HG02943 (cell line): Measurements from ENCODE around the gene TTC23L.
A peak's percentile ranks its signal among the peaks of the same experiment; 100 is the strongest.

ENCODE experiments used
- ATAC-seq: cut with Tn5 transposase; IDR thresholded peaks from one replicate; pipeline ENCODE4 v1.9.1; 2021; ENCODE audit warnings: mild to moderate bottlenecking, low read depth, moderate library complexity; ENCODE audit not compliant: unreplicated experiment

Gene TTC23L

GRCh38 chr5:34867660-34868059 is 28.7 kb downstream of the TTC23L start:
- no peak for ATAC-seq

- no peak for ATAC-seq
Observed at GRCh38 chr5:34868791-34869190, 29.8 kb downstream of the TTC23L start.

- ATAC-seq: no peak
Observed at GRCh38 chr5:34869256-34869655, 30.3 kb downstream of the TTC23L start.

- no peak for ATAC-seq
Observed at GRCh38 chr5:34870382-34870781, 31.4 kb downstream of the TTC23L start.

GRCh38 chr5:34876275-34876674 is 37.3 kb downstream of the TTC23L start:
- no peak for ATAC-seq

GRCh38 chr5:34881246-34881645 is 42.3 kb downstream of the TTC23L start:
- ATAC-seq: no peak

- ATAC-seq: no peak
Observed at GRCh38 chr5:34886392-34887119, 47.6 kb downstream of the TTC23L start.

GRCh38 chr5:34889394-34889793 is 50.4 kb downstream of the TTC23L start:
- ATAC-seq: no peak

GRCh38 chr5:34891981-34892380 is 53.0 kb downstream of the TTC23L start:
- ATAC-seq: no peak

GRCh38 chr5:34892414-34892813 is 53.5 kb downstream of the TTC23L start:
- ATAC-seq: no peak

GRCh38 chr5:34894716-34895115 is 55.8 kb downstream of the TTC23L start:
- ATAC-seq: no peak

- ATAC-seq: no peak
Observed at GRCh38 chr5:34895641-34896419, 56.9 kb downstream of the TTC23L start.

- no peak for ATAC-seq
Observed at GRCh38 chr5:34897646-34898045, 58.7 kb downstream of the TTC23L start.

- peak; percentile 71 for ATAC-seq
Observed at GRCh38 chr5:34898258-34898895, 59.4 kb downstream of the TTC23L start.

- ATAC-seq: no peak
Observed at GRCh38 chr5:34899066-34899465, 60.1 kb downstream of the TTC23L start.

GRCh38 chr5:34900652-34901051 is 61.7 kb downstream of the TTC23L start:
- no peak for ATAC-seq

- no peak for ATAC-seq
Observed at GRCh38 chr5:34903260-34903659, 64.3 kb downstream of the TTC23L start.

- no peak for ATAC-seq
Observed at GRCh38 chr5:34905564-34905963, 66.6 kb downstream of the TTC23L start.

- no peak for ATAC-seq
Observed at GRCh38 chr5:34913072-34913471, 74.1 kb downstream of the TTC23L start.

- peak; percentile 15 for ATAC-seq
Observed at GRCh38 chr5:34914671-34915138, 75.7 kb downstream of the TTC23L start.

GRCh38 chr5:34915139-34915855 is 76.3 kb downstream of the TTC23L start, which contains the start of the genes BRIX1 and RAD1:
Gene BRIX1 (plus strand): TSS chr5:34915711. CDS start chr5:34915739, 28 bp downstream.
Gene RAD1 (minus strand): TSS chr5:34915504. CDS start chr5:34914892, 612 bp downstream.
- peak; percentile 99 for ATAC-seq
